Measurements from ENCODE around the gene KRT86. TPM values are rescaled to one million over a fixed set of nuclear protein-coding genes. Genes with fewer than 3 reads are reported as not detected.
"Not testable (repeated sequence)": the region's sequence is repeated elsewhere in the genome, so short reads cannot be mapped to it uniquely, and the experiment has no call there.

Gene KRT86
- total RNA-seq, 1 donor from 2014 or later: not detected

- no peak for TF ChIP-seq CTCF (IDR thresholded peaks at IDR 0.05; ENCODE audit: unreplicated experiment)
- DNase-seq (ENCODE audit: low spot score): no peak
- Mint-ChIP-seq H3K27me3 (ENCODE audit: unreplicated experiment) (peaks cover 3% of the 10 kb centered on the region), H3K4me3 (ENCODE audit: unreplicated experiment) (no peak overlapping the region), H3K36me3 (ENCODE audit: low read depth, unreplicated experiment) (no peaks in the 10 kb centered on the region), H3K27ac (ENCODE audit: unreplicated experiment) (no peak overlapping the region), H3K4me1 (ENCODE audit: unreplicated experiment) (no peaks in the 10 kb centered on the region), H3K9me3 (ENCODE audit: unreplicated experiment) (no peaks in the 10 kb centered on the region)
Observed at GRCh38 chr12:52285172-52285745, 10.8 kb downstream of the KRT86 start.

GRCh38 chr12:52285851-52286530, 11.5 kb downstream of the KRT86 start:
- no peak for DNase-seq (ENCODE audit: low spot score)
- H3K27ac Mint-ChIP-seq (ENCODE audit: unreplicated experiment): no peak overlapping the region

GRCh38 chr12:52286857-52287785, 12.7 kb downstream of the KRT86 start:
- H3K4me3 Mint-ChIP-seq (ENCODE audit: unreplicated experiment); H3K27me3 Mint-ChIP-seq (ENCODE audit: unreplicated experiment); H3K4me1 Mint-ChIP-seq (ENCODE audit: unreplicated experiment); H3K27ac Mint-ChIP-seq (ENCODE audit: unreplicated experiment); H3K9me3 Mint-ChIP-seq (ENCODE audit: unreplicated experiment); DNase-seq (ENCODE audit: low spot score); H3K36me3 Mint-ChIP-seq (ENCODE audit: low read depth, unreplicated experiment): not testable (repeated sequence)

More at GRCh38 chr12:52285851-52286530, 11.5 kb downstream of the KRT86 start:
- no peak for TF ChIP-seq CTCF (IDR thresholded peaks at IDR 0.05; ENCODE audit: unreplicated experiment)
- H3K27me3 Mint-ChIP-seq (ENCODE audit: unreplicated experiment): peaks cover 3% of the 10 kb centered on the region
- no peaks in the 10 kb centered on the region for H3K4me1 Mint-ChIP-seq (ENCODE audit: unreplicated experiment)
- no peaks in the 10 kb centered on the region for H3K36me3 Mint-ChIP-seq (ENCODE audit: low read depth, unreplicated experiment)
- no peaks in the 10 kb centered on the region for H3K9me3 Mint-ChIP-seq (ENCODE audit: unreplicated experiment)
- no peak overlapping the region for H3K4me3 Mint-ChIP-seq (ENCODE audit: unreplicated experiment)

- peak overlapping the region; percentile 31 for H3K4me3 Mint-ChIP-seq (ENCODE audit: unreplicated experiment)
- not testable (repeated sequence) for DNase-seq (ENCODE audit: low spot score); H3K9me3 Mint-ChIP-seq (ENCODE audit: unreplicated experiment); H3K27ac Mint-ChIP-seq (ENCODE audit: unreplicated experiment); H3K27me3 Mint-ChIP-seq (ENCODE audit: unreplicated experiment); H3K36me3 Mint-ChIP-seq (ENCODE audit: low read depth, unreplicated experiment); H3K4me1 Mint-ChIP-seq (ENCODE audit: unreplicated experiment)
Observed at GRCh38 chr12:52287816-52288805, 13.7 kb downstream of the KRT86 start.

- not testable (repeated sequence) for H3K4me3 Mint-ChIP-seq (ENCODE audit: unreplicated experiment); DNase-seq (ENCODE audit: low spot score); H3K9me3 Mint-ChIP-seq (ENCODE audit: unreplicated experiment); H3K27ac Mint-ChIP-seq (ENCODE audit: unreplicated experiment); H3K27me3 Mint-ChIP-seq (ENCODE audit: unreplicated experiment); H3K4me1 Mint-ChIP-seq (ENCODE audit: unreplicated experiment); H3K36me3 Mint-ChIP-seq (ENCODE audit: low read depth, unreplicated experiment)
Observed at GRCh38 chr12:52290483-52291134, 16.2 kb downstream of the KRT86 start.

All from endothelial cell (in vitro differentiated cells).